Esophagus muscularis mucosa (tissue), 4 donors: ENCODE measurements around the gene MMP17. TPM values are rescaled to one million over a fixed set of nuclear protein-coding genes. Genes with fewer than 3 reads are reported as not detected.

ENCODE experiments used
- DNase-seq: peaks from one replicate; pipeline ENCODE4 v3.0.0-alpha.2; 2017; ENCODE audit errors: extremely low spot score
- H3K27ac ChIP-seq, 4 donors: fragments of 200-600 bp; sonication (generic); replicated peaks in 1 of 4; 1 replicate in 3 of 4; 2 replicates in 1 of 4; pipeline ENCODE4 v1.5.1; 2016 to 2019; ENCODE audit warnings: mild to moderate bottlenecking in 1 of 4
- H3K27me3 ChIP-seq, 4 donors: fragments of 200-600 bp; sonication (generic); one replicate each; pipeline versions ENCODE4 v1.5.1 to v1.6.0; 2016 to 2019
- H3K36me3 ChIP-seq, 4 donors: fragments of 200-600 bp; sonication (generic); one replicate each; pipeline ENCODE4 v1.5.1; 2016 to 2019
- H3K4me1 ChIP-seq, 4 donors: fragments of 200-600 bp; sonication (generic); one replicate each; pipeline ENCODE4 v1.5.1; 2016 to 2019
- H3K4me3 ChIP-seq, 4 donors: fragments of 200-600 bp; sonication (generic); 1 replicate in 2 of 4; 2 replicates in 2 of 4; pipeline ENCODE4 v1.5.1; 2016 to 2019; ENCODE audit warnings: mild to moderate bottlenecking in 4 of 4, moderate library complexity in 1 of 4
- H3K9me3 ChIP-seq, 4 donors: fragments of 200-600 bp; sonication (generic); 1 replicate in 3 of 4; 2 replicates in 1 of 4; pipeline ENCODE4 v1.5.1; 2016 to 2019
- EP300 ChIP-seq: sonication (generic); formaldehyde crosslinking; IDR thresholded peaks from one replicate; pipeline ENCODE4 v1.6.1; 2017; ENCODE audit warnings: antibody characterized with exemption
- POLR2A ChIP-seq: fragments of 450-650 bp; IDR thresholded peaks from one replicate; pipeline ENCODE4 v1.6.1; 2017; ENCODE audit warnings: antibody characterized with exemption, moderate library complexity, mild to moderate bottlenecking, low read depth
- POLR2AphosphoS5 ChIP-seq, 2 donors: sonication (generic); formaldehyde crosslinking; IDR thresholded peaks; one replicate each; pipeline ENCODE4 v1.6.1; 2017; ENCODE audit warnings: antibody characterized with exemption in 2 of 2
- WGBS: methylation state at CpG from one replicate; pipeline ENCODE4 v1.1.5; 2018; 5-methylcytosine and 5-hydroxymethylcytosine counted together
- intact Hi-C: fragments of 100-400 bp; cut with DNase I; formaldehyde crosslinking; loops from one replicate; pipeline ENCODE4 v1.15.1; 2023
- total RNA-seq, 4 donors: library from RNA; depleted of rRNA; stranded (reverse); fragments of >200 nt; gene quantifications; one replicate each; pipeline versions ENCODE4 v1.1.0 to v1.2.1, GENCODE V29; 2016
- TF ChIP-seq, protein P1 (sequence below), 3 experiments: fragments of 200-600 bp in 2 of 3; fragments of 450-650 bp in 1 of 3; sonication (generic) in 2 of 3; IDR thresholded peaks; one replicate each; pipeline ENCODE4 v1.5.1; 2017 to 2019; ENCODE audit warnings: antibody characterized with exemption in 3 of 3, mild to moderate bottlenecking in 2 of 3, moderate library complexity in 1 of 3

MMP17 gene
- total RNA-seq, 4 donors from 2014 or later, result 2.5 to 5.8 (median 5.1) TPM

DNA sequence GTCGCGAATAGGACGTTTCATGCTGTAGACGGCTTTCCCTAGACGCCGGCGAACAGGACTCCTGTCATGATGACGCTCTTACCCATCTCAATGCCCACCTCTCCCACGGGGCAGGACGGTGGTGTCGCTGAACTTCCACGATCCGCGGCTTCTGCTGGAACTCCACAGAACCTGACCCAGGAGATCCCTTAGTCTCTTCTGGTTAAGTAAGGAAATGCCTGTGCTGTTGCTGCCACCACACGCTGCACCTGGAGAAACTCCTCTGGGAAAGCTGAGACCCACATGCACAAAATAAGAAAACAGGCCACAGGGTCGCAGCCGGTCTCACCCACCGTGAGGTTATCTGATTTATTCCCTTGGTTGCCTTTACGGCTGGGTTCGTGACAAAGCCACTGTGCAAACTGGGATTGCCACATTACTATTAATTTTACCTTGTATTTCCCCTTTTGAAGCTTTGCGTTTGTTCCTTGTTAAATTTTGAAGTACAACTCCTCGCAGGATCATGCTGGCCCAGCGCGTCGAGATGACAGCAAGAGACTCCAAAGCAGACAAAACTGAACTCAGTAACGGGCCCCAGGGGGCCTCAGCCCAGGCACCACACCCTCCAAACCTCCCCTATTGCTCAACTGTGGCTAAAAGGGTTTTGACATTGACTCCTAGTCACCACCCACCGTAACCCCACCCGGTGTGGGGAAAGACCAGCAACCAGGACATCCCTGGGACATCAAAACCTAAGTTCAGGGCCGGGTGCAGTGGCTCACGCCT is 9.2 kb upstream of the MMP17 start:
- Histone ChIP-seq H3K36me3 (no peaks in the 10 kb centered on the region), H3K27ac (no peak overlapping the region), H3K4me3 (no peak overlapping the region), H3K27me3 (peaks cover 0 to 31% (median 0%) of the 10 kb centered on the region in 4 donors), H3K9me3 (no peaks in the 10 kb centered on the region), H3K4me1 (no peaks in the 10 kb centered on the region)
- TF ChIP-seq POLR2AphosphoS5 (IDR thresholded peaks at IDR 0.05) (no peak), EP300 (no peak), POLR2A (no peak)
- TF ChIP-seq, protein P1, sequence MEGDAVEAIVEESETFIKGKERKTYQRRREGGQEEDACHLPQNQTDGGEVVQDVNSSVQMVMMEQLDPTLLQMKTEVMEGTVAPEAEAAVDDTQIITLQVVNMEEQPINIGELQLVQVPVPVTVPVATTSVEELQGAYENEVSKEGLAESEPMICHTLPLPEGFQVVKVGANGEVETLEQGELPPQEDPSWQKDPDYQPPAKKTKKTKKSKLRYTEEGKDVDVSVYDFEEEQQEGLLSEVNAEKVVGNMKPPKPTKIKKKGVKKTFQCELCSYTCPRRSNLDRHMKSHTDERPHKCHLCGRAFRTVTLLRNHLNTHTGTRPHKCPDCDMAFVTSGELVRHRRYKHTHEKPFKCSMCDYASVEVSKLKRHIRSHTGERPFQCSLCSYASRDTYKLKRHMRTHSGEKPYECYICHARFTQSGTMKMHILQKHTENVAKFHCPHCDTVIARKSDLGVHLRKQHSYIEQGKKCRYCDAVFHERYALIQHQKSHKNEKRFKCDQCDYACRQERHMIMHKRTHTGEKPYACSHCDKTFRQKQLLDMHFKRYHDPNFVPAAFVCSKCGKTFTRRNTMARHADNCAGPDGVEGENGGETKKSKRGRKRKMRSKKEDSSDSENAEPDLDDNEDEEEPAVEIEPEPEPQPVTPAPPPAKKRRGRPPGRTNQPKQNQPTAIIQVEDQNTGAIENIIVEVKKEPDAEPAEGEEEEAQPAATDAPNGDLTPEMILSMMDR (IDR thresholded peaks at IDR 0.05), result no peak
- WGBS, result 82% methylated on average over 28 of the region's 30 CpGs
- intact Hi-C loops, result no loop called here
- DNase-seq, result no peak

DNA sequence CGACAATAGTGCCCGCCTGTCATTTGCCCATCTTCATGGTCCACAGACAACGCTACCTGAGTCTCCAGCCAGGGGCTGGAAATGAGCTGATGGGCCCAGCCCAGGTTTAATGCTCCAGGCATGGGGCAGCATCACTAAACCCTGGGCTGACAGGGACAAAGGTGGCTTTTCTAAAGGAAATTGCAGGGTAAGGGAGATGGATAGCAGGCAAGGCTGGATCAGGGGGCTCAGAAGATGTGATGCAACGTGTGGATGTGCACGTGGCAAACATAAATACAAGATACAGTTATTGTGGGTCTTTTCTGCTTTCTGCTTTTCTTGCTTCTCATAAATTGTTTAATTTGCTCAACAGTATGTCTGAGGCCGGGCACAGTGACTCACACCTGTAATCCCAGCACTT is 3.7 kb upstream of the MMP17 start:
- DNase-seq, result no peak
- intact Hi-C loops, result no loop called here
- peaks cover 12 to 23% (median 20%) of the 10 kb centered on the region in 4 donors for H3K4me1 ChIP-seq
- peaks cover 1 to 73% (median 9%) of the 10 kb centered on the region in 4 donors for H3K27me3 ChIP-seq
- no peak overlapping the region for H3K27ac ChIP-seq
- H3K9me3 ChIP-seq, result no peaks in the 10 kb centered on the region
- 82% methylated on average over 3 of the region's 6 CpGs for WGBS
- no peak for TF ChIP-seq POLR2A
- no peak for TF ChIP-seq EP300
- TF ChIP-seq POLR2AphosphoS5 (IDR thresholded peaks at IDR 0.05), result no peak
- TF ChIP-seq, protein P1 (IDR thresholded peaks at IDR 0.05), result no peak
- H3K4me3 ChIP-seq, result no peak overlapping the region
- no peaks in the 10 kb centered on the region for H3K36me3 ChIP-seq

DNA sequence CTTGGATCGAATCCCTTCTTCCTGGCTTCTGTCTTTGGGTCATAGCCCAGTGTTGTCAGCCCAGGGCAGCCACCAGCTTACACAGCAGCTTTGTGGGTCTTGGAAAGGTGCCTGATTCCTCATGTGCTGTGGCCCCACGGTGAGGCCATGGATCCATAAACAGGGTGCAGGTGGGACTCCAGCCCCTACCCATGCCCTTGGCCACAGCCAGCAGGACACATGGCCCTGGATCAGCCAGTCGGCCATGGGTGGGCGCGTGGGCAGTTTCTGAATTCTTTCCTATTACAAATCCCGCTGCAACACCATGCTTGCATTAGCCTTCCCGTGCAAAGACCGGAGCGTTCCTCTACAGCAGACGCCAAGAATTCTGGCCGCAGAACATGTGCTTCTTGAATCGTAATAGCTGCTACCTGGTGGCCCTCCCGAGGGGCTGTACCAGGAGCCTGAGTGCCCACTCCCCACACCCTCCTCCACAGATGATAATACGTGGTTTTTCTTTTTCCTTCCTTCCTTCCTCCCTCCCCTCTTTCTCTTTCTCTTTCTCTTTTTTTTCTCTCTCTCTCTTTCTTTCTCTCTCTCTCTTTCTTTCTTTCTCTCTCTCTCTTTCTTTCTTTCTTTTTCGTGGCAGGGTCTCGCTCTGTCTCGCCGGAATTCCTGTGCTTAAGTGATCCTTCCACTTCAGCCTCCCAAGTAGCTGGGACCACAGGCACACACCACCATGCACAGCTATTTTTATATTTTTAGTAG is 2.9 kb upstream of the MMP17 start:
- Histone ChIP-seq H3K36me3 (no peaks in the 10 kb centered on the region), H3K4me1 (peaks cover 18 to 31% (median 29%) of the 10 kb centered on the region in 4 donors), H3K9me3 (no peaks in the 10 kb centered on the region), H3K27me3 (peaks cover 3 to 82% (median 16%) of the 10 kb centered on the region in 4 donors), H3K27ac (no peak overlapping the region), H3K4me3 (no peak overlapping the region)
- DNase-seq, result no peak
- TF ChIP-seq POLR2A (no peak), EP300 (no peak), POLR2AphosphoS5 (IDR thresholded peaks at IDR 0.05) (no peak)
- TF ChIP-seq, protein P1 (IDR thresholded peaks at IDR 0.05), result no peak
- intact Hi-C loops, result no loop called here
- WGBS, result 61% methylated on average over 18 of the region's 18 CpGs

DNA sequence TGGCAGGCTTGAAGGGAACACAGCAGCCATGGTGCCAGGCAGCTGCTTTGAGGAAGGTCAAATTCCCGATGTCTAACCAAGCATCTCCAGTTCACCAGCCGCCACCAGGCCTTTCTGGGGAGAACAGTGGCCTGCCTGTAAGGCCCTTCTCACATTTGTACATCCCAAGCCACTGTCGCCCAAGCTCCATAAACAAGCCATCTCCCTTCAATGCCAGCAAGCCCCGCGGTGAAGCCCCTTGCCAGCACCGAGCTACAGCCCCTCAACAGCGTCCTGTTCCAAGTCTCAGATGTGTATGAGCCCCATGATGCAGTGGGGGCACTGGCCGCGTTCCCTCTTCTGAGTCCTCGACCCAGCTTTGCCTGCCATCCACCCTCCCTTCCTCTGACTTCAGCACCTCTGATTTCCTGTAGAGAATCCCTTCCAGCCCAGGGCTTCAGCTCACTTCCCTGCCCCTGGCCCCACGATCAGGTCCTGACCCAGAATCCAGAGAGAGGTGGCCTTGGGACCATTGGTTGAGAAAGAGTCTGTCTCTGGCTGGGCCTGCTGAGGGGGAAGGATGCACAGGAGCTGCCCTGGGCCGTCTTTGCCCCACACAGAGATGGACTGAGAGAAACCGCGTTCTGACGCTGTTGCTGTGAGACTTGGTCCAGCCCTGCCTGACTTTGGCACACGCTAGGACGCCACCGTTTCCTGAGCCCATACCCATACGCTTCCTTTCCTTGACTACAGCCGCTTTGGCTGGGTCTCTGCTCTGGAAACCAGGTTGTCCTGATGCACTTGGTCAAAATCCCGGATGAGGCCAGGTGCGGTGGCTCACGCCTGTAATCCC is 1.9 kb upstream of the MMP17 start:
- Histone ChIP-seq H3K27ac (no peak overlapping the region), H3K27me3 (peaks cover 3 to 88% (median 19%) of the 10 kb centered on the region in 4 donors), H3K9me3 (no peaks in the 10 kb centered on the region), H3K36me3 (no peaks in the 10 kb centered on the region), H3K4me3 (no peak overlapping the region), H3K4me1 (peaks cover 27 to 41% (median 39%) of the 10 kb centered on the region in 4 donors)
- WGBS, result 81% methylated on average over 23 of the region's 23 CpGs
- intact Hi-C loops, result no loop called here
- TF ChIP-seq POLR2A, result no peak
- TF ChIP-seq POLR2AphosphoS5 (IDR thresholded peaks at IDR 0.05), result no peak
- TF ChIP-seq EP300, result no peak
- TF ChIP-seq, protein P1 (IDR thresholded peaks at IDR 0.05), result no peak
- no peak for DNase-seq
